Stimulated activated CD4-positive, alpha-beta T cell treated with anti-CD3 and anti-CD28 coated beads, Interleukin-12 subunit alpha, Interleukin-12 subunit beta, amount 100 ng/mL, for 48 hours (primary cell): ENCODE measurements around the gene PTPN2.

Source experiments
- DNase-seq, 3 donors: peaks; one replicate each; pipeline ENCODE4 v3.0.0-alpha.2; 2020; ENCODE audit warnings: low read depth in 2 of 3, low spot score in 1 of 3

The PTPN2 gene

GRCh38 chr18:12828116-12829051, 55.7 kb downstream of the PTPN2 start:
- DNase-seq = no peak

GRCh38 chr18:12827588-12827987, 56.4 kb downstream of the PTPN2 start:
- DNase-seq = no peak

GRCh38 chr18:12825230-12825629, 58.8 kb downstream of the PTPN2 start:
- no peak for DNase-seq

GRCh38 chr18:12823892-12824291, 60.1 kb downstream of the PTPN2 start:
- DNase-seq = no peak

GRCh38 chr18:12821408-12821807, 62.6 kb downstream of the PTPN2 start:
- no peak for DNase-seq

- no peak for DNase-seq
Measured at GRCh38 chr18:12820506-12820905, 63.5 kb downstream of the PTPN2 start.

GRCh38 chr18:12819841-12820240, 64.2 kb downstream of the PTPN2 start:
- no peak for DNase-seq

GRCh38 chr18:12819322-12819721, 64.7 kb downstream of the PTPN2 start:
- no peak for DNase-seq

- no peak for DNase-seq
Measured at GRCh38 chr18:12818243-12818642, 65.8 kb downstream of the PTPN2 start.

- no peak for DNase-seq
Measured at GRCh38 chr18:12816451-12816850, 67.6 kb downstream of the PTPN2 start.

- DNase-seq = peak in 1 of 3 donors; percentile 29
Measured at GRCh38 chr18:12811191-12811950, 72.7 kb downstream of the PTPN2 start.

GRCh38 chr18:12803069-12803936, 80.7 kb downstream of the PTPN2 start:
- no peak for DNase-seq

GRCh38 chr18:12802538-12802937, 81.5 kb downstream of the PTPN2 start:
- no peak for DNase-seq

GRCh38 chr18:12796448-12796847, 87.6 kb downstream of the PTPN2 start:
- no peak for DNase-seq

GRCh38 chr18:12791610-12792009, 92.4 kb downstream of the PTPN2 start:
- DNase-seq = no peak

- no peak for DNase-seq
Measured at GRCh38 chr18:12786669-12787068, 97.4 kb downstream of the PTPN2 start.

- no peak for DNase-seq
Measured at GRCh38 chr18:12783524-12783923, 100.5 kb downstream of the PTPN2 start.

GRCh38 chr18:12782521-12782920, 101.5 kb downstream of the PTPN2 start:
- DNase-seq = no peak

- DNase-seq = no peak
Measured at GRCh38 chr18:12779456-12779855, 104.6 kb downstream of the PTPN2 start.

- no peak for DNase-seq
Measured at GRCh38 chr18:12779043-12779442, 105.0 kb downstream of the PTPN2 start.

- no peak for DNase-seq
Measured at GRCh38 chr18:12777500-12777944, 106.5 kb downstream of the PTPN2 start.
